Loucy (cell line): ENCODE results near the gene MNS1.

Source experiments
- EZH2phosphoT487 ChIP-seq: fragments of 200-600 bp; IDR thresholded peaks from 2 replicates; pipeline ENCODE4 v1.6.1; 2018; ENCODE audit warnings: antibody characterized with exemption, mild to moderate bottlenecking, moderate library complexity, borderline replicate concordance
- TF ChIP-seq, protein P1 (sequence below): fragments of 200-600 bp; sonication (generic); conservative IDR thresholded peaks from 2 replicates; pipeline ENCODE4 v1.5.1; 2014; ENCODE audit warnings: mild to moderate bottlenecking, antibody characterized with exemption, low read length

DNA sequence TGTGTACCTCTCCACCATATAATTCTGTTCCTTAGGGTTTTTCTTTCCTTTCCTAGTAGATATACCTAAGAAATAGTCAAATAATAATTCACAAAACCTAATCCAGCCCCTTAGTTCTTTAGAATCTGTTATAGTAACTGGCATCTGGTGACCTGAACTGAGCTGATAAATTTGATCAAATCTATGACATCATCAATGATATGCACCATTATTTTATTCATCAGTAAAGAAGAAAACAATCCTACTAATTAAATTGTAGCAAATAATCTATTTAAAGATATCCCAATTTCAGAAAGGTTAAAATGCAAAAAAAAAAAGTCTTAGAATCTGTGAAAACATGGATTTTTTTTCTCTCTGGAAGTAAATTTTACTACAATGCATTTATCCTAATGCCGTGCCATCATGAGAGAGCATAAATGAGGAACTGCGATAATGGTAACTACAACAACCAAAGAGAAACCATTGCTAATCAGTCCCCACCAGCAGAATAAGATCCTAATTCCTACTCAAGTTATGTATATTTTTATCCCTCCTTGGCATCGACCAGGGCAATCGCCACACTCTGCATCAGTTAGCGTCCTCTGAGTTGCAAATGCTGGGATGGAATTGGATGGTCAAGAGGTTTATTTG is 6.6 kb upstream of the MNS1 start:
- TF ChIP-seq, protein P1, sequence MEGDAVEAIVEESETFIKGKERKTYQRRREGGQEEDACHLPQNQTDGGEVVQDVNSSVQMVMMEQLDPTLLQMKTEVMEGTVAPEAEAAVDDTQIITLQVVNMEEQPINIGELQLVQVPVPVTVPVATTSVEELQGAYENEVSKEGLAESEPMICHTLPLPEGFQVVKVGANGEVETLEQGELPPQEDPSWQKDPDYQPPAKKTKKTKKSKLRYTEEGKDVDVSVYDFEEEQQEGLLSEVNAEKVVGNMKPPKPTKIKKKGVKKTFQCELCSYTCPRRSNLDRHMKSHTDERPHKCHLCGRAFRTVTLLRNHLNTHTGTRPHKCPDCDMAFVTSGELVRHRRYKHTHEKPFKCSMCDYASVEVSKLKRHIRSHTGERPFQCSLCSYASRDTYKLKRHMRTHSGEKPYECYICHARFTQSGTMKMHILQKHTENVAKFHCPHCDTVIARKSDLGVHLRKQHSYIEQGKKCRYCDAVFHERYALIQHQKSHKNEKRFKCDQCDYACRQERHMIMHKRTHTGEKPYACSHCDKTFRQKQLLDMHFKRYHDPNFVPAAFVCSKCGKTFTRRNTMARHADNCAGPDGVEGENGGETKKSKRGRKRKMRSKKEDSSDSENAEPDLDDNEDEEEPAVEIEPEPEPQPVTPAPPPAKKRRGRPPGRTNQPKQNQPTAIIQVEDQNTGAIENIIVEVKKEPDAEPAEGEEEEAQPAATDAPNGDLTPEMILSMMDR, result no peak
- no peak for TF ChIP-seq EZH2phosphoT487
